Neural cell (in vitro differentiated cells): ENCODE measurements around the gene SYT1. TPM values are rescaled to one million over a fixed set of nuclear protein-coding genes. Genes with fewer than 3 reads are reported as not detected.

Source experiments
- H2AFZ ChIP-seq: fragments of 200-600, 300-800 bp; sonication (generic), shearing (Covaris generic); 2 replicates; pipeline ENCODE4 v1.6.0; 2014; ENCODE audit warnings: low read depth, mild to moderate bottlenecking, antibody characterized with exemption, low read length, moderate library complexity
- H3F3A ChIP-seq: fragments of 200-600 bp; shearing (Covaris generic); 2 replicates; pipeline ENCODE4 v1.6.1; 2016; ENCODE audit warnings: mild to moderate bottlenecking, moderate library complexity, mixed read lengths, antibody characterized with exemption, low read length; ENCODE audit not compliant: insufficient read depth, poor library complexity, severe bottlenecking
- H3K27ac ChIP-seq: fragments of 200-600, 300-800 bp; sonication (generic), shearing (Covaris generic); 2 replicates; pipeline ENCODE4 v1.5.1; 2014; ENCODE audit warnings: mild to moderate bottlenecking, low read length, moderate library complexity
- H3K27me3 ChIP-seq: fragments of 300-800, 200-600 bp; sonication (generic), shearing (Covaris generic); 2 replicates; pipeline ENCODE4 v1.6.0; 2014; ENCODE audit warnings: mild to moderate bottlenecking, low read depth, low read length, moderate library complexity; ENCODE audit not compliant: insufficient read depth
- H3K36me3 ChIP-seq: fragments of 300-800, 200-600 bp; sonication (generic), shearing (Covaris generic); 2 replicates; pipeline ENCODE4 v1.5.1; 2014; ENCODE audit warnings: mild to moderate bottlenecking, antibody characterized with exemption, low read length, moderate library complexity; ENCODE audit not compliant: insufficient read depth
- H3K4me2 ChIP-seq: fragments of 300-800, 200-600 bp; sonication (generic), shearing (Covaris generic); 2 replicates; pipeline ENCODE4 v1.6.0; 2014; ENCODE audit warnings: mild to moderate bottlenecking, low read length
- H3K4me3 ChIP-seq: fragments of 300-800, 200-600 bp; sonication (generic), shearing (Covaris generic); 2 replicates; pipeline ENCODE4 v1.5.1; 2014; ENCODE audit warnings: mild to moderate bottlenecking, low read length, moderate library complexity
- H3K79me2 ChIP-seq: fragments of 200-600 bp; shearing (Covaris generic); replicated peaks from 2 replicates; pipeline ENCODE4 v1.6.0; 2014; ENCODE audit warnings: mild to moderate bottlenecking, low read length, moderate library complexity; ENCODE audit not compliant: insufficient read depth
- H3K9ac ChIP-seq: fragments of 300-800, 200-600 bp; sonication (generic), shearing (Covaris generic); 2 replicates; pipeline ENCODE4 v1.6.1; 2016; ENCODE audit warnings: mild to moderate bottlenecking, low read length, mixed read lengths
- H3K9me2 ChIP-seq: fragments of 200-600 bp; shearing (Covaris generic); 2 replicates; pipeline ENCODE4 v1.6.1; 2016; ENCODE audit warnings: mild to moderate bottlenecking, low read length, mixed read lengths; ENCODE audit not compliant: insufficient read depth
- H3K9me3 ChIP-seq: fragments of 200-600, 300-800 bp; sonication (generic), shearing (Covaris generic); 2 replicates; pipeline ENCODE4 v1.6.1; 2016; ENCODE audit warnings: mild to moderate bottlenecking, mixed run types, low read length, moderate library complexity, mixed read lengths
- H4K20me1 ChIP-seq: fragments of 200-600 bp; shearing (Covaris generic); 2 replicates; pipeline ENCODE4 v1.6.1; 2016; ENCODE audit warnings: mild to moderate bottlenecking, mixed run types; ENCODE audit not compliant: insufficient read depth
- EP300 ChIP-seq: fragments of 450-650 bp; conservative IDR thresholded peaks from 2 replicates; pipeline ENCODE4 v1.6.1; 2014; ENCODE audit warnings: antibody characterized with exemption, mild to moderate bottlenecking, moderate library complexity; ENCODE audit not compliant: poor library complexity, severe bottlenecking
- EZH2 ChIP-seq: fragments of 200-600, 300-800 bp; shearing (Covaris generic), sonication (generic); IDR thresholded peaks from 2 replicates; pipeline ENCODE4 v1.6.1; 2014; ENCODE audit warnings: antibody characterized with exemption, low read length, borderline replicate concordance, mild to moderate bottlenecking; ENCODE audit not compliant: insufficient read depth, poor library complexity, severe bottlenecking
- MXI1 ChIP-seq: fragments of 450-650 bp; conservative IDR thresholded peaks from 2 replicates; pipeline ENCODE4 v1.6.1; 2014; ENCODE audit warnings: antibody characterized with exemption, mild to moderate bottlenecking; ENCODE audit not compliant: poor library complexity, severe bottlenecking
- POLR2AphosphoS5 ChIP-seq: IDR thresholded peaks from 2 replicates; pipeline ENCODE4 v1.6.1; 2012
- RAD21 ChIP-seq: fragments of 450-650 bp; conservative IDR thresholded peaks from 2 replicates; pipeline ENCODE4 v1.6.1; 2014; ENCODE audit warnings: antibody characterized with exemption, mild to moderate bottlenecking, moderate library complexity
- SMC3 ChIP-seq: fragments of 450-650 bp; conservative IDR thresholded peaks from 2 replicates; pipeline ENCODE4 v1.6.1; 2014; ENCODE audit warnings: antibody characterized with exemption, mild to moderate bottlenecking, moderate library complexity; ENCODE audit not compliant: poor library complexity
- TAF1 ChIP-seq: IDR thresholded peaks from 2 replicates; pipeline ENCODE4 v1.6.1; 2012; ENCODE audit warnings: low read depth
- polyA plus RNA-seq: library from polyadenylated mRNA; depleted of rRNA; stranded (reverse); fragments of >200 nt; gene quantifications from 2 replicates; pipeline ENCODE4 v1.2.3, GENCODE V29; 2014
- TF ChIP-seq, protein P1 (sequence below): fragments of 450-650 bp; IDR thresholded peaks from 2 replicates; pipeline ENCODE4 v1.5.1; 2014; ENCODE audit warnings: antibody characterized with exemption, mild to moderate bottlenecking, moderate library complexity; ENCODE audit not compliant: poor library complexity, severe bottlenecking
- TF ChIP-seq, protein P2 (sequence below): IDR thresholded peaks from 2 replicates; pipeline ENCODE4 v1.6.1; 2012; ENCODE audit warnings: borderline replicate concordance

The SYT1 gene
- polyA plus RNA-seq, 1 donor from 2014 or later: 103 TPM

DNA sequence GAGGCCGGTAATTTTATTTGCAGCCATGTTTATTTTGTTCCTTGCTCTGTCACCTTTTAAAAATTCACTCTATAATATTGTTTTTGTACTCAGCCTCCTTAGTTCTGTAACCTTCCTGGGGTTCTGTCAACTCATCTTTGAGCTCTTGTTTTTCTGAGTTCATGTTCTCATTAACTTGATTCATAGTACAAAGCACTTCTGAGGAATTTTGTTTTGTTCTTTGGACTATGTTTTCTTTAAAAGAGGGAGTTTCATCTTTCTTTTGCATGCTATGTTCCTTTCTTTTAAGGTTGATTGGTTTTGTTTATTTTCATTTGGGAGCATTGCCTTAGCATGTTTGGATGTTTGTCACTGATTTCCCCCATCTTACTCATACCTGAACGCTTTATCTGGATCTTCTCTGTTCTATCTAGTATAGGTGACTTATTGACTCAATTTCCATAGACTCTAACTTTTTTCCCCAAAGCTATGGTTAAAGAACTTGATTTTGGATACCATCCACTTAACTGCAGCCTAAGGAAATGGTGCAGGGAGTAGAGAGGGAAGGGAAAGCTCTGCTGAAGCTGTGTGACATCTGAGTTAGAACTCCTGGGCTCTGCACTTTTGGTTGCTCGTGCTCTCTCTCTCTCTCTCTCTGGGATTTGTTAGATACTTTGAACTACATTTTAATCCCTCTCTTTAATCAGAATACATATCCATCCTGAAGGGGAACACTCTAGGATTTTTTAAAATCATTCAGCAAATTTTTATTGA, 557.7 kb downstream of the SYT1 start:
- Histone ChIP-seq H3K27me3 (no peaks in the 10 kb centered on the region), H4K20me1 (no peaks in the 10 kb centered on the region), H3F3A (no peaks in the 10 kb centered on the region), H3K79me2 (no peaks in the 10 kb centered on the region), H2AFZ (no peak overlapping the region), H3K9me3 (no peaks in the 10 kb centered on the region), H3K4me2 (no peak overlapping the region), H3K27ac (no peak overlapping the region), H3K9me2 (no peaks in the 10 kb centered on the region), H3K9ac (no peak overlapping the region), H3K4me3 (no peak overlapping the region), H3K36me3 (no peaks in the 10 kb centered on the region)
- no peak for TF ChIP-seq RAD21
- no peak for TF ChIP-seq SMC3
- no peak for TF ChIP-seq MXI1
- TF ChIP-seq EP300: no peak
- no peak for TF ChIP-seq EZH2
- no peak for TF ChIP-seq POLR2AphosphoS5

DNA sequence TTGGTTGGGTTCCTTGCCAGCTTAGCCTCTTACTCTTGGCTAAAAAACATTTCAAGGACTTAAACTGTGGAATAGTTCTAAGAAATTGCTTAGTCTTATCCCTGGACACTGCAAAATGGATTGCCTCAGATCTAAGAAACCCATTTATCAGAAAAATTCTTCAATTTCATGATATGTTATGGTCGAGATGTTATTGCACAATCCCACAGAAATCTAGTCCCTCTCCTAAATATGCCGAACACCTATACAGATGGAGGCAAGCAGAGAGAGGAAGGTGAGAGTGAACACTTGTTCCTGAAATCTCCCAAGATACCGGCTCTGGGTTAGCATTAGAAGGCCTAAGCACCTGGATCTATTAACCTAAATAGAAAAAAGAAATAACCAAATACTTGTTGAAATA, 559.0 kb downstream of the SYT1 start:
- peak overlapping the region; percentile 61 for H3K27ac ChIP-seq
- peak overlapping the region; percentile 50 for H3K4me2 ChIP-seq
- H3K9me2 ChIP-seq: no peaks in the 10 kb centered on the region
- H3K9me3 ChIP-seq: no peaks in the 10 kb centered on the region
- H4K20me1 ChIP-seq: no peaks in the 10 kb centered on the region
- no peaks in the 10 kb centered on the region for H3K79me2 ChIP-seq
- H3K36me3 ChIP-seq: no peaks in the 10 kb centered on the region
- TF ChIP-seq, protein P1, sequence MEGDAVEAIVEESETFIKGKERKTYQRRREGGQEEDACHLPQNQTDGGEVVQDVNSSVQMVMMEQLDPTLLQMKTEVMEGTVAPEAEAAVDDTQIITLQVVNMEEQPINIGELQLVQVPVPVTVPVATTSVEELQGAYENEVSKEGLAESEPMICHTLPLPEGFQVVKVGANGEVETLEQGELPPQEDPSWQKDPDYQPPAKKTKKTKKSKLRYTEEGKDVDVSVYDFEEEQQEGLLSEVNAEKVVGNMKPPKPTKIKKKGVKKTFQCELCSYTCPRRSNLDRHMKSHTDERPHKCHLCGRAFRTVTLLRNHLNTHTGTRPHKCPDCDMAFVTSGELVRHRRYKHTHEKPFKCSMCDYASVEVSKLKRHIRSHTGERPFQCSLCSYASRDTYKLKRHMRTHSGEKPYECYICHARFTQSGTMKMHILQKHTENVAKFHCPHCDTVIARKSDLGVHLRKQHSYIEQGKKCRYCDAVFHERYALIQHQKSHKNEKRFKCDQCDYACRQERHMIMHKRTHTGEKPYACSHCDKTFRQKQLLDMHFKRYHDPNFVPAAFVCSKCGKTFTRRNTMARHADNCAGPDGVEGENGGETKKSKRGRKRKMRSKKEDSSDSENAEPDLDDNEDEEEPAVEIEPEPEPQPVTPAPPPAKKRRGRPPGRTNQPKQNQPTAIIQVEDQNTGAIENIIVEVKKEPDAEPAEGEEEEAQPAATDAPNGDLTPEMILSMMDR: no peak
- no peak for TF ChIP-seq TAF1
- no peak for TF ChIP-seq EP300
- TF ChIP-seq EZH2: no peak
- no peak for TF ChIP-seq RAD21
- TF ChIP-seq, protein P2, sequence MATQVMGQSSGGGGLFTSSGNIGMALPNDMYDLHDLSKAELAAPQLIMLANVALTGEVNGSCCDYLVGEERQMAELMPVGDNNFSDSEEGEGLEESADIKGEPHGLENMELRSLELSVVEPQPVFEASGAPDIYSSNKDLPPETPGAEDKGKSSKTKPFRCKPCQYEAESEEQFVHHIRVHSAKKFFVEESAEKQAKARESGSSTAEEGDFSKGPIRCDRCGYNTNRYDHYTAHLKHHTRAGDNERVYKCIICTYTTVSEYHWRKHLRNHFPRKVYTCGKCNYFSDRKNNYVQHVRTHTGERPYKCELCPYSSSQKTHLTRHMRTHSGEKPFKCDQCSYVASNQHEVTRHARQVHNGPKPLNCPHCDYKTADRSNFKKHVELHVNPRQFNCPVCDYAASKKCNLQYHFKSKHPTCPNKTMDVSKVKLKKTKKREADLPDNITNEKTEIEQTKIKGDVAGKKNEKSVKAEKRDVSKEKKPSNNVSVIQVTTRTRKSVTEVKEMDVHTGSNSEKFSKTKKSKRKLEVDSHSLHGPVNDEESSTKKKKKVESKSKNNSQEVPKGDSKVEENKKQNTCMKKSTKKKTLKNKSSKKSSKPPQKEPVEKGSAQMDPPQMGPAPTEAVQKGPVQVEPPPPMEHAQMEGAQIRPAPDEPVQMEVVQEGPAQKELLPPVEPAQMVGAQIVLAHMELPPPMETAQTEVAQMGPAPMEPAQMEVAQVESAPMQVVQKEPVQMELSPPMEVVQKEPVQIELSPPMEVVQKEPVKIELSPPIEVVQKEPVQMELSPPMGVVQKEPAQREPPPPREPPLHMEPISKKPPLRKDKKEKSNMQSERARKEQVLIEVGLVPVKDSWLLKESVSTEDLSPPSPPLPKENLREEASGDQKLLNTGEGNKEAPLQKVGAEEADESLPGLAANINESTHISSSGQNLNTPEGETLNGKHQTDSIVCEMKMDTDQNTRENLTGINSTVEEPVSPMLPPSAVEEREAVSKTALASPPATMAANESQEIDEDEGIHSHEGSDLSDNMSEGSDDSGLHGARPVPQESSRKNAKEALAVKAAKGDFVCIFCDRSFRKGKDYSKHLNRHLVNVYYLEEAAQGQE: no peak
- TF ChIP-seq SMC3: no peak
- no peak for TF ChIP-seq MXI1
- no peak for TF ChIP-seq POLR2AphosphoS5
- H3K27me3 ChIP-seq: no peaks in the 10 kb centered on the region
- no peak overlapping the region for H3K9ac ChIP-seq
- no peaks in the 10 kb centered on the region for H3F3A ChIP-seq
- H2AFZ ChIP-seq: no peak overlapping the region
- H3K4me3 ChIP-seq: peak overlapping the region; percentile 34
